ENCODE data around the gene TREML1.

Gene TREML1

DNA sequence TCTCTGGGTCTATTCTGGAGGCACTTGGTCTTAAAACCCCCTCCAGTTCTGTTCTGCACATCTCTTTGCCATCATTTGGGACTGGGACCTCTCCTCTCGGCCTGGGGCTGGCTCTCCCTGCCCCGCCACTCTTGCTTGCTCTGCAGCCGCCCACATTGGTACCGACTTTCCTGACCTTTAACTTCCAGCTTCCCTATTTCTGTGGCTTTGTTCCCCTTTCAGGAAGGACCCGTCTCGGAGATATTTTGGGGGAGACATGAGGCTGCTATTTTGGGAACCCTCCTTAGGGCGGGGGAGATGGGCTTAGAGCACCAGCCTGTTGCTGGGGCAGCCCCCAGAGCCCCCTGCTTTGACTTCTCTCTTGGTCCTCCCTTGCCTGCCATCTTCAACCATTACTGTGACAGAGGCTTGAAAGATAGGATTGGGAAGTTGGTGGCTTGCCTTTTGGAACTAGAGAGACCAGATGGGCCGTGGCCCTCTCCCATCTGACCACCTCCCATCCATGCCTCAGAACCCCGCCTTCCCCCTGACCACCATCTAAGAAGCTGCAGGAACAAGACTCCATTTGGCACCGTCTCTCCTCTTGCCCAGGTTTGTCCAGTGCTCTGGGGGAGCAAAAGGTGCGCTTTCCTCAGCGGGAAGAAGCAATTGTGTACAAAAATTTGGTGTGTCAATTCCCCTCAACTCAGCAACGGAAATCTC, 7.9 kb upstream of the TREML1 start:
- no peak overlapping the region for H3K4me3 ChIP-seq (ENCODE audit: control insufficient read depth, low read depth, low read length)
- TF ChIP-seq, protein P1, sequence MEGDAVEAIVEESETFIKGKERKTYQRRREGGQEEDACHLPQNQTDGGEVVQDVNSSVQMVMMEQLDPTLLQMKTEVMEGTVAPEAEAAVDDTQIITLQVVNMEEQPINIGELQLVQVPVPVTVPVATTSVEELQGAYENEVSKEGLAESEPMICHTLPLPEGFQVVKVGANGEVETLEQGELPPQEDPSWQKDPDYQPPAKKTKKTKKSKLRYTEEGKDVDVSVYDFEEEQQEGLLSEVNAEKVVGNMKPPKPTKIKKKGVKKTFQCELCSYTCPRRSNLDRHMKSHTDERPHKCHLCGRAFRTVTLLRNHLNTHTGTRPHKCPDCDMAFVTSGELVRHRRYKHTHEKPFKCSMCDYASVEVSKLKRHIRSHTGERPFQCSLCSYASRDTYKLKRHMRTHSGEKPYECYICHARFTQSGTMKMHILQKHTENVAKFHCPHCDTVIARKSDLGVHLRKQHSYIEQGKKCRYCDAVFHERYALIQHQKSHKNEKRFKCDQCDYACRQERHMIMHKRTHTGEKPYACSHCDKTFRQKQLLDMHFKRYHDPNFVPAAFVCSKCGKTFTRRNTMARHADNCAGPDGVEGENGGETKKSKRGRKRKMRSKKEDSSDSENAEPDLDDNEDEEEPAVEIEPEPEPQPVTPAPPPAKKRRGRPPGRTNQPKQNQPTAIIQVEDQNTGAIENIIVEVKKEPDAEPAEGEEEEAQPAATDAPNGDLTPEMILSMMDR (IDR thresholded peaks at IDR 0.05; ENCODE audit: control insufficient read depth, insufficient read depth, low read depth, low read length, missing control alignments): no peak
- no peak for DNase-seq (ENCODE audit: low read depth)

DNA sequence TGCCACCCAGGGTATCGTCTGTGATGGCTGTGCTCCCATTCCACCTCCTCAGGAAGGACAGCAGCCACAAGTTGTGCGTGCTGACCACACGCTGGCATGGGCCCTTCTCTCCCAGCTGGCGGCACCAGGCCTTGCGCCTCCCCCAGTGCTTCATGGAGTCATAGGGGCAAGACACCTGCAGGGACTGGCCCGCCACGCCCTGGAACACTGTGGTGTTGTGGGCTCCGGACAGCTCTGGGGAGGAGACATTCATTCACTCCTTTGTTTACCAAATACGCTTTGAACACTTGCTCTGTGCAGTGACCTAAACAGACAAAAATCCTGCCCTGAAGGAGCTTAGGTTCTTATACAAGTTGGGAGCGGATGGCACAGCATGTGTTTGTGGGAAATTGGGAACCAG, 7.2 kb upstream of the TREML1 start:
- no peak overlapping the region for H3K4me3 ChIP-seq (ENCODE audit: control insufficient read depth, low read depth, low read length)
- no peak for DNase-seq (ENCODE audit: low read depth)
- TF ChIP-seq, protein P1 (IDR thresholded peaks at IDR 0.05; ENCODE audit: control insufficient read depth, insufficient read depth, low read depth, low read length, missing control alignments): no peak

DNA sequence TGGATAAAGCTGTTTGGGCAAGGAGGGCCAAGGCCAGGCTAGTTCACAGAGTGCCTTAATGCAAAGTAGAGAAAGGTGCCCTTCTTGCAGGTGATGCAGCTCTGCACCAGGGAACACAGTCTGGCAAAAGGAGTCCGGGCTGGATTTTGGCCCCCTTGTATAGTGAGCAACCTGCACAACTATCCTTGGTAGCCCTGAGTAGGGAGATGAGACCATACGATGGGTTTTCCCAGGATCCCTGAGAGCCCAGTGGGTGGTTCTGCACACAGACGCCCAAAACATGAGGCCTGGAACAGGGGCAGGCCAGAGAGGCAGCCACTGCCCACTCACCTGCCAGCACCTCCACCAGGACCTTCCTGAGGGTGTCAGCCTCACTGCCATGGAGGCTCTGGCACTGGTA, 6.8 kb upstream of the TREML1 start:
- TF ChIP-seq, protein P1 (IDR thresholded peaks at IDR 0.05; ENCODE audit: control insufficient read depth, insufficient read depth, low read depth, low read length, missing control alignments): no peak
- DNase-seq (ENCODE audit: low read depth): no peak

DNA sequence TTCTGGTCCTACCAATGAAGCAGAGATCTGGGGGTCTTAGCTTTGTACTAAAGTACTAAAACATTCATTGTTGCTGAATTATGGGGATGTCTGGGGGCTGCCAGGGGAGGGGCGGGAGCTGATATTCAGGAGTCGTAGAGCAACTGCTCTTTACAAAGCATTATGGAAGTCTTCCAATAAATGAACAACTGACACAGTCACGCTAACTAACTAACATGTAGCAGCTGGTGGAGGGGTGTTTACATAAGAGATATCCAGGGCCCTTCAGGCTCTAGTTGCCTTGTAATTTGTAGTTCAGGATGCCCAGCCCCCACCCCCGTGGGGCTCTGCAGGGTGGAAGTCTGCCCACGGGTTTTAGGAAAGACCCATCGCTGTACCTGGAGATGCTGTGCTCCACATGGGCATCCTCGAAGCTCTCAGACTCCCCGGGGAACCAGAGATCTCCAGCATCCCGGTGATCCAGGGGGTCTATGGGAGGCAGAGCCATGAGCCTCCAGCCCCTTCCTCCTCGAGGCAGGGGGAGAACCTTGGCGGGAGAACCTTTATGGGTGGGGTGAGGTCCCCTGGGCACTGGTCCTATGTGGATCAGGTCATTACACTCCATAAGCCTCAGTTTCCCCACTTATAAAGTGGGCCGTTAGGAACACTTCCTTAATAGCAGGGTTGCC, 5.4 kb upstream of the TREML1 start:
- H3K4me3 ChIP-seq (ENCODE audit: control insufficient read depth, low read depth, low read length): no peak overlapping the region
- DNase-seq (ENCODE audit: low read depth): no peak
- TF ChIP-seq, protein P1 (IDR thresholded peaks at IDR 0.05; ENCODE audit: control insufficient read depth, insufficient read depth, low read depth, low read length, missing control alignments): no peak

More for the DNA sequence above, 6.8 kb upstream of the TREML1 start:
- H3K4me3 ChIP-seq (ENCODE audit: control insufficient read depth, low read depth, low read length): no peak overlapping the region

DNA sequence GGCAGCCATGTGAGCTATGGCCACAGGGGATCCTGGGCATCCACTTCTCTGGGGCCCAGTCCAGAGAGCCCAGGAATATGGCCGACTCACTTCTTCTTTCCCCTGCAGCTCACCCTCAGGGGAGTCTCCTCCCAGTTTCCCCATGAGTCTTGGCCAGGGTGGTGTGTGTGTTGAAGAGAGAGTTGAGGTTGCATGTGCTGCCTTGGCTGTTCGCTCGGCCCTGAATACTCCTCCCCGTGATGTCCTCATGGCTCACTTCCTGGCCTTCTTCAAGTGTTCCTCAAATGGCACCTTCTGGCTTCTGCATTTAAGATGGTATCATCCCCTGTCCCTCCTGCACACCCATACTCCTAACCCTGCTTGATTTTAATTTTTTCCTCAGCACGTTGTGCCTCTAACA, 3.2 kb upstream of the TREML1 start:
- TF ChIP-seq, protein P1 (IDR thresholded peaks at IDR 0.05; ENCODE audit: control insufficient read depth, insufficient read depth, low read depth, low read length, missing control alignments): no peak
- no peak for DNase-seq (ENCODE audit: low read depth)
- no peak overlapping the region for H3K4me3 ChIP-seq (ENCODE audit: control insufficient read depth, low read depth, low read length)

DNA sequence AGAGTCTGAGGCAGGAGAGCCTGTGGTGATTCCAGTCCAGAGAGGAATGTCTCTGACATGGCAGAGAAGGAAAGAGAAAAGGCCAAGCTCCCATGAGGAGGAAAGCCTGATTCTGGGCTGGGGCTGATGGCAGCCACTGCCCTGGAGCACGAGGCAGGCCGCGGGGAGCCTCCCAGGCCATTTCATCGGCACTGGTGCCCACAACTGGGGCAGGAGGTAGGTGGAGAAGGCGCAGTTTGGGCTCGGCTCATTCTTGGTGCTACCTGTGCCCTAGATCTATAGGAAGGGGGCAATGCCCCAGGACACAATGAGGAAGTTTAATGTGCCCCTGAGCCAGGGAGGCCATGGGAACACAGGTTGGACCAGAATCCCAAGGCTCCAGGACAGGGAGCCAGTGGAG, 2.6 kb upstream of the TREML1 start:
- TF ChIP-seq, protein P1 (IDR thresholded peaks at IDR 0.05; ENCODE audit: control insufficient read depth, insufficient read depth, low read depth, low read length, missing control alignments): no peak
- H3K4me3 ChIP-seq (ENCODE audit: control insufficient read depth, low read depth, low read length): no peak overlapping the region
- no peak for DNase-seq (ENCODE audit: low read depth)

Data from AG09309 (cell line).